HepG2 (cell line): ENCODE data around the gene ZNF264. TPM values are rescaled to one million over a fixed set of nuclear protein-coding genes. Genes with fewer than 3 reads are reported as not detected.
A peak's percentile ranks its signal among the peaks of the same experiment; 100 is the strongest.

Experiments used
- E2F5 ChIP-seq: sonication (generic); formaldehyde crosslinking; conservative IDR thresholded peaks from 2 replicates; pipeline ENCODE4 v1.4.0; 2020; ENCODE audit warnings: missing genetic modification reagents
- JUNB ChIP-seq: sonication (generic); formaldehyde crosslinking; IDR thresholded peaks from 2 replicates; pipeline ENCODE4 v1.8.0; 2022; ENCODE audit warnings: missing genetic modification reagents, mild to moderate bottlenecking, borderline replicate concordance
- MTF1 ChIP-seq: sonication (generic); formaldehyde crosslinking; IDR thresholded peaks from 2 replicates; pipeline ENCODE4 v1.5.0; 2020; ENCODE audit warnings: missing genetic modification reagents
- RERE ChIP-seq: IDR thresholded peaks from 2 replicates; pipeline ENCODE4 v1.6.1; 2016; ENCODE audit warnings: low read depth, missing genetic modification reagents, missing compliant biosample characterization
- TFDP2 ChIP-seq: sonication (generic); formaldehyde crosslinking; IDR thresholded peaks from 2 replicates; pipeline ENCODE4 v1.4.0; 2020; ENCODE audit warnings: missing genetic modification reagents
- ZUFSP ChIP-seq: sonication (generic); formaldehyde crosslinking; IDR thresholded peaks from 2 replicates; pipeline ENCODE4 v1.9.0; 2021; ENCODE audit warnings: missing genetic modification reagents, mild to moderate bottlenecking, borderline replicate concordance
- polyA plus RNA-seq, 8 experiments: library from polyadenylated mRNA; depleted of rRNA in 3 of 8; stranded (reverse) in 7 of 8; unstranded in 1 of 8; fragments of >200 nt; fragmentation: Illumina TruSeq in 4 of 8; extraction: Trizol in 4 of 8; gene quantifications; 2 replicates each; pipeline versions ENCODE4 v1.2.1 to v1.2.3, GENCODE V29; 2011 to 2016; ENCODE audit warnings: low read depth in 4 of 8, missing spikeins in 1 of 8, mixed read lengths in 1 of 8; ENCODE audit not compliant: insufficient read depth in 1 of 8
- total RNA-seq, 5 experiments: library from RNA; depleted of rRNA; stranded (reverse); fragments of >200 nt; fragmentation: Illumina TruSeq; extraction: Trizol; gene quantifications; 2 replicates each; pipeline ENCODE4 v1.2.3, GENCODE V29; 2016; ENCODE audit warnings: low read depth in 1 of 5

The ZNF264 gene
- total and polyA plus RNA-seq, 2 of the 13 experiments (the other 11 are each of a cell fraction or from before 2014, with no cell fraction given) = 3.5 to 17.6 TPM

- TF ChIP-seq E2F5 (CRISPR knock-in tag) (no peak), ZUFSP (CRISPR knock-in tag) (no peak), MTF1 (CRISPR knock-in tag) (no peak), RERE (CRISPR knock-in tag) (no peak), TFDP2 (peak; percentile 52; the same call in 1 of the 2 replicates), JUNB (CRISPR knock-in tag) (no peak)
These were observed 49.2 kb downstream of the ZNF264 start, which contains the start of gene ZNF805 (continued) for GRCh38 chr19:57240311-57241090.
